Tibial nerve (tissue), 4 donors: ENCODE measurements around the gene C5. TPM values are rescaled to one million over a fixed set of nuclear protein-coding genes. Genes with fewer than 3 reads are reported as not detected.
A peak's percentile ranks its signal among the peaks of the same experiment; 100 is the strongest.

Experiments
- DNase-seq, 2 donors: peaks; one replicate each; pipeline ENCODE4 v3.0.0-alpha.2; 2019; ENCODE audit warnings: low spot score in 2 of 2
- H3K27ac ChIP-seq, 4 donors: fragments of 200-600 bp; sonication (generic) in 3 of 4; one replicate each; pipeline ENCODE4 v1.5.1; 2017 to 2019; ENCODE audit warnings: mild to moderate bottlenecking in 1 of 4
- H3K27me3 ChIP-seq, 2 donors: fragments of 200-600 bp; sonication (generic) in 1 of 2; one replicate each; pipeline versions ENCODE4 v1.5.1 to v1.6.0; 2017 to 2019
- H3K36me3 ChIP-seq, 3 donors: fragments of 200-600 bp; sonication (generic); one replicate each; pipeline ENCODE4 v1.5.1; 2018 to 2019
- H3K4me1 ChIP-seq, 4 donors: fragments of 200-600 bp; sonication (generic) in 3 of 4; one replicate each; pipeline ENCODE4 v1.5.1; 2017 to 2019
- H3K4me3 ChIP-seq, 4 donors: fragments of 200-600 bp; sonication (generic) in 3 of 4; one replicate each; pipeline ENCODE4 v1.5.1; 2017 to 2019; ENCODE audit warnings: mild to moderate bottlenecking in 1 of 4, moderate library complexity in 1 of 4
- H3K9me3 ChIP-seq, 4 donors: fragments of 200-600 bp; sonication (generic) in 3 of 4; one replicate each; pipeline ENCODE4 v1.5.1; 2017 to 2019
- CTCF ChIP-seq, 5 experiments: fragments of 200-600 bp in 3 of 5; fragments of 450-650 bp in 2 of 5; sonication (generic) in 3 of 5; IDR thresholded peaks; one replicate each; pipeline ENCODE4 v1.5.1; 2016 to 2019; ENCODE audit warnings: antibody characterized with exemption in 5 of 5, mild to moderate bottlenecking in 3 of 5, moderate library complexity in 2 of 5
- EP300 ChIP-seq, 2 donors: sonication (generic); formaldehyde crosslinking; IDR thresholded peaks; one replicate each; pipeline ENCODE4 v1.6.1; 2017; ENCODE audit warnings: antibody characterized with exemption in 2 of 2, mild to moderate bottlenecking in 1 of 2
- POLR2A ChIP-seq, 2 donors: fragments of 450-650 bp; IDR thresholded peaks; one replicate each; pipeline ENCODE4 v1.6.1; 2017; ENCODE audit warnings: antibody characterized with exemption in 2 of 2, mild to moderate bottlenecking in 2 of 2, moderate library complexity in 2 of 2
- WGBS, 2 donors: methylation state at CpG; one replicate each; pipeline ENCODE4 v1.1.5; 2018; 5-methylcytosine and 5-hydroxymethylcytosine counted together
- total RNA-seq, 4 donors: library from RNA; depleted of rRNA; stranded (reverse); fragments of >200 nt; gene quantifications; one replicate each; pipeline ENCODE4 v1.1.0, GENCODE V29; 2016

C5 gene
- total RNA-seq, 4 donors from 2014 or later: 18.9 to 33.0 (median 23.2) TPM

GRCh38 chr9:120933310-120934055 is 116.6 kb downstream of the C5 start:
- Histone ChIP-seq H3K36me3 (no peaks in the 10 kb centered on the region), H3K27me3 (no peaks in the 10 kb centered on the region), H3K4me1 (peaks cover 0 to 89% (median 60%) of the 10 kb centered on the region in 4 donors), H3K27ac (peak overlapping the region in 3 of 4 donors; percentile 95 to 97 (median 95)), H3K9me3 (no peaks in the 10 kb centered on the region), H3K4me3 (no peak overlapping the region)
- 85 to 92% methylated on average over 8 of the region's 8 CpGs for WGBS, 2 donors
- DNase-seq: no peak
- TF ChIP-seq CTCF (IDR thresholded peaks at IDR 0.05): no peak
- no peak for TF ChIP-seq POLR2A (IDR thresholded peaks at IDR 0.05)
- no peak for TF ChIP-seq EP300 (IDR thresholded peaks at IDR 0.05)

GRCh38 chr9:120932086-120932823 is 117.8 kb downstream of the C5 start:
- no peak for DNase-seq
- Histone ChIP-seq H3K9me3 (no peaks in the 10 kb centered on the region), H3K4me3 (no peak overlapping the region), H3K27me3 (no peaks in the 10 kb centered on the region), H3K27ac (peak overlapping the region; percentile 82 to 97 (median 95)), H3K36me3 (no peaks in the 10 kb centered on the region), H3K4me1 (peaks cover 0 to 90% (median 67%) of the 10 kb centered on the region in 4 donors)
- whole genome bisulfite sequencing, 2 donors: 57 to 63% methylated on average over 6 of the region's 6 CpGs
- TF ChIP-seq EP300 (IDR thresholded peaks at IDR 0.05): no peak
- no peak for TF ChIP-seq CTCF (IDR thresholded peaks at IDR 0.05)
- TF ChIP-seq POLR2A (IDR thresholded peaks at IDR 0.05): no peak

GRCh38 chr9:120931231-120932085 is 118.6 kb downstream of the C5 start:
- peak overlapping the region; percentile 82 to 97 (median 95) for H3K27ac ChIP-seq
- TF ChIP-seq POLR2A (IDR thresholded peaks at IDR 0.05) (no peak), EP300 (IDR thresholded peaks at IDR 0.05) (peak; percentile 34 to 62)
- DNase-seq: peak in 1 of 2 donors; percentile 33
- no peaks in the 10 kb centered on the region for H3K36me3 ChIP-seq
- WGBS, 2 donors: 20 to 23% methylated on average over 4 of the region's 4 CpGs
- H3K9me3 ChIP-seq: no peaks in the 10 kb centered on the region
- no peaks in the 10 kb centered on the region for H3K27me3 ChIP-seq
- H3K4me1 ChIP-seq: peaks cover 0 to 82% (median 64%) of the 10 kb centered on the region in 4 donors
- H3K4me3 ChIP-seq: no peak overlapping the region

- peaks cover 0 to 69% (median 43%) of the 10 kb centered on the region in 4 donors for H3K4me1 ChIP-seq
- WGBS, 2 donors: 32 to 71% methylated on average over 8 to 26 of the region's 26 CpGs
Observed at GRCh38 chr9:120929229-120929791, 120.8 kb downstream of the C5 start.

More at GRCh38 chr9:120929229-120929791, 120.8 kb downstream of the C5 start:
- Histone ChIP-seq H3K36me3 (no peaks in the 10 kb centered on the region), H3K4me3 (peak overlapping the region; percentile 54 to 84 (median 66)), H3K27me3 (no peaks in the 10 kb centered on the region), H3K27ac (peak overlapping the region; percentile 75 to 97 (median 95)), H3K9me3 (no peaks in the 10 kb centered on the region)
- TF ChIP-seq EP300 (IDR thresholded peaks at IDR 0.05): no peak
- TF ChIP-seq CTCF (IDR thresholded peaks at IDR 0.05): no peak
- TF ChIP-seq POLR2A (IDR thresholded peaks at IDR 0.05): no peak
- DNase-seq: no peak
